NCI-H146 (cell line): Measurements from ENCODE around the gene TTC31.
A peak's percentile ranks its signal among the peaks of the same experiment; 100 is the strongest.

Experiments
- DNase-seq: peaks from one replicate; lab custom pipeline; 2025; lab: John Stamatoyannopoulos, UW

Gene TTC31

GRCh38 chr2:74505448-74506246, 22.8 kb downstream of the TTC31 start:
- DNase-seq, result no peak

DNA sequence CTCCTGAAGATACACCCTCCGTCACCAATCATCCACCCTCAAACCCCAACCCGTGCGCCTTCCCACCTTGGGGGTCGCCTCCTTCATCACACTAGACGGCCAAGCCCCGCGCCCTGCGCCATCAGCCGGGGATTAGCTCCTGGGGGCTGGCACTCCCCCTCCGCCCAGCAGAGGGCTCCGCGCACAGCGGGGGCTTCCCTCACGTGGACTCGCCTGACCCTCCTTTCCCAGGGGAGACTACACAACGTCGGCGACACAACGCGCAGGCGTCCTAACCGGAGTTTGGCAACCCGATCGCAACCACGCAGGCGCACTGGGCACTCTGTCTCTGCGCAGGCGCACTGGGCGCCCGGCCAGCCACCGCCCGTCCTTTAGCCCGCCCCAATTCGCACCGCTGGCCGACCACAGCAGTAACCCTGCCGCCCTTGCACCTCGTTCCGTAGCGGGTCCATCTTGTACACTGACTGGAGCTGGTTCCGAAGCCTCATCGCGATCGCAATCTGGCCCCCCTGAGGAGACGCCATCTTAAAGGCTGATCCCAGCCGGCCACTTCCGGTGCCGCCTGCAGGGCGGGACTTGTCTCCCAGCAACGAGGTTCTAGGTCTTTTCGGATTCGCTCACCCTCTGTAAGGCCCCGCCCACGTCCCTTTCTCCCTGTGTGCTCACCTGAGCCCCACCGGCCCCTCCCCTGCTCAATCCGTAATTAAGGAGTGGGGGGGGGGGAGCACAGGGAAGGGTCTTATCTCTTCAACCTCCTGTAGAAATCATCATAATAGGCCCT, 24.5 kb downstream of the TTC31 start, which contains the start of gene PCGF1:
Gene PCGF1, minus strand, starts transcription at position 551 of the 781 bp plus-strand sequence. Its CDS starts 27 bp downstream, at position 524.
- peak; percentile 100 for DNase-seq

- peak; percentile 83 for DNase-seq
Observed at GRCh38 chr2:74507926-74508520, 25.1 kb downstream of the TTC31 start.

DNA sequence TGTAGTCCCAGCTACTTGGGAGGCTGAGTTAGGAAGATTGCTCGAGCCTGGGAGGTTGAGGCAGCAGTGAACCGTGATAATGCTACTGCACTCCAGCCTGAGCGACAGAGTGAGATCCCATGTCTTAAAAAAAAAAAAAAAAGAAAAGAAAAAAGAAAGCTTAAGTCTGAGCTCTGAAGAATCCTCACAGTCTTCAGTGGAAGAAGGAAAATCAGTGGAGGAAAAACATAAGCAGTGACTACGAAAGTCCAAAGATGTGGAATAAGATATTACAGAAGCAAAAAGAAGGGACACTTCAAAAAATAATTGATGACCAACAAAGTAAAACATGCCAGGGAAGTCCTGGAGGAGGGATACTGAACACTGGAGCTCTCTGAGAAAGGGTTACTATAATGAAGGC, 27.4 kb downstream of the TTC31 start:
- DNase-seq, result no peak

DNA sequence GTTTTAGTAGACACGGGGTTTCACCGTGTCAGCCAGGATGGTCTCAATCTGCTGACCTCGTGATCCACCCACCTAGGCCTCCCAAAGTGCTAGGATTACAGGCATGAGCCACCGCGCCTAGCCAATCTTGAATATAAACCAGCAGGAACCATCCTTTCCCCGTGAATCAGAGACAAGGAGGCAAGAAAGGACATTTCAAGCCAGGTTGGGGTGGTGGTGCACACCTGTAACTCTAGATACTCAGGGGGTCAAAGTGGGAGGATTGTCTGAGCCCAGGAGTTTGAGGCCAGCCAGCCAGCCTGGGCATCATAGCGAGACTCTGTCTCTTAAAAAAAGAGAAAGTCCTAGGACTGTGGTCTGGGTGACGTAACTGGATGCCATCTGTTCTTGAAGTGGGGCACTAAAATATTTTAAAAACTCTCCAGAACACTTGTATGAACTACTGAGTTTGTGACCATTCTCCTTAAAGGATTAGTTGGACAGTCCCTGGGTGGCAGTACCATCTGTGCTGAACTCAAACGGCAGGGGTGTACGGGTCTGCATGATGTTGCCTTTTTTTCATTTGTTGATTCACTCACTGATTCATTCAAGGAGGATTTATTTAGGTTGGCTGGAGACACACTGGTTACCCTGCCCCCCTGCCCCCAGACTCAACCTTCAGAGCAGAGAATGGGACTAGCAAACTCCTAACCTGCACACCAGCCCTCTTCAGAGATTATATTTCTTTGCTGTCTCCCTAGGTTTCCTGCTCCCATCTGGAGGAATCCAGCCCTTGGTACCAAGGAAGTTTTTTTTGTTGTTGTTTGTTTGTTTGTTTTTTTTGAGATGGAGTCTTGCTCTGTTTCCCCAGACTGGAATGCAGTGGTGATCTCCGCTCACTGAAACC, 28.5 kb downstream of the TTC31 start:
- no peak for DNase-seq

DNA sequence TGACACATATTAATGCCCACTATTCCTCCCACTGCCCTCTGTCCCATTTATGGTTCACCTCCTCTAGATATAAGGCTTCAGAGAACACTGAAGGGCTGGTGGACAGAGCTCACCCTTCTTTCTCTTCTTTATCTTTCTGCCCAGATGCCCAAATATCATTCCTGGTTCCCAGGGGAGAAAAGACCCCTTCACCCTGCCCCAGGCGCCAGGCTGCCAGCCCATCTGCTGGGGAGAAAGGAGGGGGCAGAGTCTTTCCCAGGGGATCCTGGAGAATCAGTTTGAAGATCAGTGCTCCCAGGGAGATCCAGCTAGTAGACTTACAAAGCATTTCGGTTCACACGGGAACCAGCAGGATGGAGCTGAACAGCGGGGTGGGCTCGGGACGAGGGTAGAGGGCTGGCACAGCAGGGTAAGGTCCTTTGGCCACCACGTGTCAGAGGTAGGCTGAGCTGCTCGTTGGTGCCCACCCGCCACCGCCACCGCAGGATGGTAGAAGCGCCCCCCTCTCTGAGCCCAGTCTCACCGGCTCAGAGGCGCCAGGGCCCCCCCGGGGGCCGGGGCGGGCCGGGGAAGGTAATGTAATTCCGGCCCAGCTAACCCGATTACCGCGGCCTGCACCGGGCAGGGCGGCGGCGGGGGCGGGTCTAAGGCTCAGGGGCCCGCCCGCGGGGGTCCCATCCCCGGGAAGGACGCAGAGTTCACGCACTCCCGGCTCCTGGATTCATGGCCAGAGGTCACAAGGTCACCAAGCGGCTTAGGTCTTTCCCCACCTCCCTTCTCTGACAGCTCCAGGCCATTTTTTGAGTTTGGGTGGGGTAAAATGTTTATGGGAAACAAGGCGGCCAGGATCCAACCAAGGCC, 30.1 kb downstream of the TTC31 start:
- DNase-seq, result peak; percentile 31

DNA sequence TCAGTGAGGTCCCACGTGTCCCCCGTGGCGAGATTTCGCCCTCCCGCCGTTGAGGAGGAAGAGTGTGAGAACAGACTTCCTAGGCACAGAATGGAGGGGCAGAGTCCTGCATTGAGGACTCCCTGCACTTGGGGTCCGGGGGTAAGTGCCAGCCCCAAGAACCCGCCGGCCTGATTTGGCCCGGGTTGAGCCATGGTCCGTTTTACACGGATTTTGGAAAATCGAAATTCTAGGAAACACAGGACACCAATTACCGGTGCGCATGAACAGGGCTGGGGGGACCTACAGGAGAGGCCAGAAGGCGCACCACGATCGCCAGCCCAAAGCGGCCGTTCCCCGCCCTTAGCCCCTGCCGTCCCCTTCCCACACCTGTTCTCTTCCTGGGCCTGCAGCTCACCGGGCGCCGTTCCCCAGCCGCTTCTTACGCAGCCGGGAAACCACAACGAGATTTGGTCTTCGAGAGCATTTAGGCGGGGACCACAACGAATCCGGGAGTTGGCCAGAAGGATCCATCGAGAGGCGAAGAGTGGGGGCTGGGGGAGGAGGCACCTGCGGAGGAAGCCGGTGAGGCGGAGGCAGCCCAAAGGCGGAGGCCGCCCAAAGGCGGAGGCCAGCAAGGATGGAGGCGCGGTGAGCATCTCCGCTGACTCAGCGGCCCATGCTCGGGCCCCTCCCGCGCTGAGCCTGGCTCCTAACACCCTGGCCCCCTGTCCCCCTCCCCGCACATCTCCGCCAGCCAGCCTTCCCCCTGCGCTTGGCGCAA, 30.9 kb downstream of the TTC31 start:
- peak; percentile 78 for DNase-seq

DNA sequence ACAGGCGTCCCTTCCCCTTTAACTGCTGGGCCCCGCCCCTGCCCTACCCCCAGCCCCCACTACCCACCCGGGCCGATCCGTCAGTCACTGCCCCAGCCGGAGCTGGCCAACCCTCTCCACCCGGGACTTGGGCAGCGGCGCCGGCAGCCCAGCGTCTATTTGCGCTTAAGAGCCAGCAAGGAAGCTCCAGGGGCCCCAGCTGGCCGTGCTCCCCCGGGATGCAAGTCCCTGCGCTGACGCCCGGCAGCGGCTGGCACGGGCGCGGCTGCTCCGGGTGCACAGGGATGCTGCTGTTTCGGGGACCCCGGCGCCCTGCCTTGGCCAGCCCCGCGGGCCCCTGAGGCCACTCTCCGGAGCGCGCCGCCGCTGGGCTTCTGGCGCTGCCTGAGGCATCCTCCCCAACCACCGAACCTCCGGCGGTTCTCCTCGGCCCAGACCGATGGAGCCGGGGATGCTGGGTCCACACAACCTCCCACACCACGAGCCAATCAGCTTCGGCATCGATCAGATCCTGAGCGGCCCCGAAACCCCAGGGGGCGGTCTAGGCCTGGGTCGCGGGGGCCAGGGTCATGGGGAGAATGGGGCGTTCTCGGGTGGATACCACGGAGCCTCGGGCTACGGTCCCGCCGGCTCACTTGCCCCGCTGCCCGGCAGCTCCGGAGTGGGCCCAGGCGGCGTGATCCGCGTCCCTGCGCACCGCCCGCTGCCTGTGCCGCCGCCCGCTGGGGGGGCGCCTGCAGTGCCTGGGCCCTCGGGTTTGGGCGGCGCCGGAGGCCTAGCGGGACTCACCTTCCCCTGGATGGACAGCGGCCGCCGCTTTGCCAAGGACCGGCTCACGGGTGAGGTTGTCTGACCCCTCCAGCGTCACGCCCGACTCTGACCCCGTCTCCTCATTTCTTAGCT, 31.7 kb downstream of the TTC31 start, which contains the start of gene TLX2:
Gene TLX2, plus strand, starts transcription at position 83 of the 903 bp plus-strand sequence. Its CDS starts 357 bp downstream, at position 440.
- DNase-seq, result peak; percentile 81

- no peak for DNase-seq
Observed at GRCh38 chr2:74515271-74515980, 32.5 kb downstream of the TTC31 start.

DNA sequence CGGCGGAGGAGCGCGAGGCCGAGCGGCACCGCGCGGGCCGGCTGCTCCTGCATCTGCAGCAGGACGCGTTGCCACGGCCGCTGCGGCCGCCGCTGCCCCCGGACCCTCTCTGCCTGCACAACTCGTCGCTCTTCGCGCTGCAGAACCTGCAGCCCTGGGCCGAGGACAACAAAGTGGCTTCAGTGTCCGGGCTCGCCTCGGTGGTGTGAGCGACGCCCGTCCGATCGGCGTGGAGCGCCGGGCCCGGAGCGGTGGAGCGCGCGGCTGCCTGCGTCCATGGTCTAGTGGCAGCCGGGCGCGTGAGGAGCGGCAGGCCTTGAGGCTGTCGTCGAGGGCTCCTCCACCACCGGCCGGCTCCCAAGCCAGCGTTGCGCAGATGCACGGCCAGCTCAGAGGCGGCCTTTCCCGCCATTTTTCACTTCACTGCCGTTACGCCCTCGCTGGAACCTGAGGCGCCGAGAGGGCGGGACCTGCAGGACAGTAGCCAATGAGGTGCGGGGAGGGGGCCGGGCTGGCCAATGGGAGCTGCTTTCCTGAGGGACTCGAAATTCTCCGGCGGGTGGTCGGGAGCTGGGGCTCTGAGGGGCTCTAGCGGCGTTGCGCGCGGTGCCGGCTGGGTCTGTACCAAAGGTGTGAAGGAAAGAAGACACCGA, 33.2 kb downstream of the TTC31 start:
- no peak for DNase-seq

GRCh38 chr2:74516650-74517049, 33.8 kb downstream of the TTC31 start:
- DNase-seq, result no peak

GRCh38 chr2:74522516-74522915, 39.6 kb downstream of the TTC31 start:
- DNase-seq, result no peak

GRCh38 chr2:74524005-74524404, 41.1 kb downstream of the TTC31 start:
- no peak for DNase-seq

DNA sequence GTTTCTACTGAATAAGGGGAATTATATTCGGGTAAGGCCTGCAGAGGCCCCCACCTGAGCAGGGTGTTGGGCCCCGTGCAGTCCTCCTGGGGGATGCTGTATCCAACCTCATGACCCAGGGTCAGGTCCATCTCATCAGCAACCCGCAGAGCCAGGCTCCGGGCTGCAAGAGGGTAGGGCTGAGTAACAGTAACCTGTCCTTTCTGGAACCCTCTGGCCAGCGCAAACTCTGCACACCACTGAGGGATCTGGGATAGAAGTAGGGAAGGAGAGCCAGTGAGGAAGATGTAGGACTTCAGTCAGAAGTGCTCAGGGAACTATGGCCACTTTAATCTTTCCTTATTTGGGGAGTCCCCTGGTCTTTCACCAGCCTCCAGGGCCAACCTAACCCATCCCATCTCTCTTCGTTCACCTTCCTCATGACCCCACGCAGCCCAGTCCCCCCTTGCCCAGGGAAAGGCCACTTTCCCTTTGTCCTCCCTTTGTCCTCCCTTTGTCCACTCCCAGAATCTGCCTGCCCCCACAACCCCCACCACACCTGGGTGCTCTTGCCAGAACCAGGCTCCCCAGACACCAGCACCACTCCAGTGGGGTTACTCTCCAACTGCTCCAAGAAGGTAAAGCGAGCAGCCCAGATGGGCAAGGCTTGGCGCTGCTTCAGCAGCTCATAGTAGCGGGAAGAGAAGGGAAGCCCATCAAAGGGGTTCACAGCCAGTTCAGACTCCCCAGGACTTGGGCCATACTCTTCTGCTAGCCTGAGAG, 42.3 kb downstream of the TTC31 start:
- no peak for DNase-seq

- no peak for DNase-seq
Observed at GRCh38 chr2:74525717-74526648, 43.1 kb downstream of the TTC31 start, which contains the start of gene DQX1. DQX1 (minus strand) TSS chr2:74526231; CDS start chr2:74525729, 502 bp downstream.
